ENCODE results near the gene GPRIN2. TPM values are rescaled to one million over a fixed set of nuclear protein-coding genes. Genes with fewer than 3 reads are reported as not detected.
"Not testable (repeated sequence)": the region's sequence is repeated elsewhere in the genome, so short reads cannot be mapped to it uniquely, and the experiment has no call there.

The GPRIN2 gene
- total RNA-seq, 2 donors from 2014 or later: not detected

GRCh38 chr10:46522295-46523118 is 34.0 kb downstream of the GPRIN2 start:
- Mint-ChIP-seq H3K36me3 (ENCODE audit: insufficient read depth in 2 of 2) (no peaks in the 10 kb centered on the region), H3K27me3 (ENCODE audit: low read depth) (no peaks in the 10 kb centered on the region), H3K27ac (no peak overlapping the region), H3K4me3 (no peak overlapping the region), H3K9me3 (no peaks in the 10 kb centered on the region), H3K4me1 (ENCODE audit: low read depth) (no peaks in the 10 kb centered on the region)
- no peak for ATAC-seq (replicated peaks in 1 of 2)
- DNase-seq: no peak

- Mint-ChIP-seq H3K9me3 (no peaks in the 10 kb centered on the region), H3K4me1 (ENCODE audit: low read depth) (no peaks in the 10 kb centered on the region), H3K4me3 (no peak overlapping the region), H3K27ac (no peak overlapping the region), H3K36me3 (ENCODE audit: insufficient read depth in 2 of 2) (no peaks in the 10 kb centered on the region), H3K27me3 (ENCODE audit: low read depth) (no peaks in the 10 kb centered on the region)
- DNase-seq: no peak
- ATAC-seq (replicated peaks in 1 of 2): no peak
These were observed 35.5 kb downstream of the GPRIN2 start for GRCh38 chr10:46520941-46521340.

GRCh38 chr10:46520381-46520780 is 36.1 kb downstream of the GPRIN2 start:
- H3K4me3 Mint-ChIP-seq: no peak overlapping the region
- no peaks in the 10 kb centered on the region for H3K4me1 Mint-ChIP-seq (ENCODE audit: low read depth)
- H3K36me3 Mint-ChIP-seq (ENCODE audit: insufficient read depth in 2 of 2): no peaks in the 10 kb centered on the region
- no peaks in the 10 kb centered on the region for H3K27me3 Mint-ChIP-seq (ENCODE audit: low read depth)
- no peaks in the 10 kb centered on the region for H3K9me3 Mint-ChIP-seq
- ATAC-seq (replicated peaks in 1 of 2) (no peak), DNase-seq (no peak)
- no peak overlapping the region for H3K27ac Mint-ChIP-seq

GRCh38 chr10:46518028-46518725 is 38.3 kb downstream of the GPRIN2 start:
- Mint-ChIP-seq H3K36me3 (ENCODE audit: insufficient read depth in 2 of 2) (no peaks in the 10 kb centered on the region), H3K27ac (no peak overlapping the region), H3K4me1 (ENCODE audit: low read depth) (no peaks in the 10 kb centered on the region), H3K9me3 (no peaks in the 10 kb centered on the region), H3K4me3 (no peak overlapping the region), H3K27me3 (ENCODE audit: low read depth) (no peaks in the 10 kb centered on the region)
- DNase-seq: no peak
- ATAC-seq (replicated peaks in 1 of 2): no peak

- H3K4me3 Mint-ChIP-seq: no peak overlapping the region
- H3K4me1 Mint-ChIP-seq (ENCODE audit: low read depth): no peaks in the 10 kb centered on the region
- H3K27me3 Mint-ChIP-seq (ENCODE audit: low read depth): no peaks in the 10 kb centered on the region
- H3K27ac Mint-ChIP-seq: no peak overlapping the region
- no peak for DNase-seq
- H3K9me3 Mint-ChIP-seq: no peaks in the 10 kb centered on the region
- H3K36me3 Mint-ChIP-seq (ENCODE audit: insufficient read depth in 2 of 2): no peaks in the 10 kb centered on the region
- no peak for ATAC-seq (replicated peaks in 1 of 2)
These were observed 38.9 kb downstream of the GPRIN2 start for GRCh38 chr10:46517541-46517940.

- ATAC-seq (replicated peaks in 1 of 2): no peak
- Mint-ChIP-seq H3K36me3 (ENCODE audit: insufficient read depth in 2 of 2) (no peaks in the 10 kb centered on the region), H3K27me3 (ENCODE audit: low read depth) (no peaks in the 10 kb centered on the region), H3K4me3 (no peak overlapping the region), H3K27ac (no peak overlapping the region), H3K4me1 (ENCODE audit: low read depth) (no peaks in the 10 kb centered on the region), H3K9me3 (no peaks in the 10 kb centered on the region)
- no peak for DNase-seq
These were observed 39.6 kb downstream of the GPRIN2 start for GRCh38 chr10:46516660-46517416.

GRCh38 chr10:46515793-46516192 is 40.7 kb downstream of the GPRIN2 start:
- H3K4me1 Mint-ChIP-seq (ENCODE audit: low read depth): no peaks in the 10 kb centered on the region
- H3K27me3 Mint-ChIP-seq (ENCODE audit: low read depth): no peaks in the 10 kb centered on the region
- no peaks in the 10 kb centered on the region for H3K9me3 Mint-ChIP-seq
- H3K4me3 Mint-ChIP-seq: no peak overlapping the region
- no peak overlapping the region for H3K27ac Mint-ChIP-seq
- ATAC-seq (replicated peaks in 1 of 2) (no peak), DNase-seq (no peak)
- H3K36me3 Mint-ChIP-seq (ENCODE audit: insufficient read depth in 2 of 2): no peaks in the 10 kb centered on the region

- Mint-ChIP-seq H3K4me3 (no peak overlapping the region), H3K27me3 (ENCODE audit: low read depth) (no peaks in the 10 kb centered on the region), H3K9me3 (no peaks in the 10 kb centered on the region), H3K27ac (no peak overlapping the region), H3K36me3 (ENCODE audit: insufficient read depth in 2 of 2) (no peaks in the 10 kb centered on the region), H3K4me1 (ENCODE audit: low read depth) (no peaks in the 10 kb centered on the region)
- no peak for ATAC-seq (replicated peaks in 1 of 2)
- no peak for DNase-seq
These were observed 41.1 kb downstream of the GPRIN2 start for GRCh38 chr10:46515366-46515765.

- H3K4me1 Mint-ChIP-seq (ENCODE audit: low read depth): no peaks in the 10 kb centered on the region
- ATAC-seq (replicated peaks in 1 of 2): no peak
- no peak overlapping the region for H3K27ac Mint-ChIP-seq
- H3K27me3 Mint-ChIP-seq (ENCODE audit: low read depth): no peaks in the 10 kb centered on the region
- H3K4me3 Mint-ChIP-seq: no peak overlapping the region
- no peak for DNase-seq
- no peaks in the 10 kb centered on the region for H3K36me3 Mint-ChIP-seq (ENCODE audit: insufficient read depth in 2 of 2)
- H3K9me3 Mint-ChIP-seq: no peaks in the 10 kb centered on the region
These were observed 41.6 kb downstream of the GPRIN2 start for GRCh38 chr10:46514899-46515298.

- ATAC-seq (replicated peaks in 1 of 2) (no peak), DNase-seq (no peak)
- Mint-ChIP-seq H3K36me3 (ENCODE audit: insufficient read depth in 2 of 2) (no peaks in the 10 kb centered on the region), H3K9me3 (no peaks in the 10 kb centered on the region), H3K27ac (no peak overlapping the region), H3K4me3 (no peak overlapping the region), H3K4me1 (ENCODE audit: low read depth) (no peaks in the 10 kb centered on the region), H3K27me3 (ENCODE audit: low read depth) (no peaks in the 10 kb centered on the region)
These were observed 42.0 kb downstream of the GPRIN2 start for GRCh38 chr10:46514431-46514861.

- H3K27ac Mint-ChIP-seq; H3K9me3 Mint-ChIP-seq; H3K36me3 Mint-ChIP-seq (ENCODE audit: insufficient read depth in 2 of 2); H3K4me3 Mint-ChIP-seq; H3K27me3 Mint-ChIP-seq (ENCODE audit: low read depth); DNase-seq; H3K4me1 Mint-ChIP-seq (ENCODE audit: low read depth); ATAC-seq (replicated peaks in 1 of 2): not testable (repeated sequence)
These were observed 43.1 kb downstream of the GPRIN2 start for GRCh38 chr10:46513333-46513732.

GRCh38 chr10:46512725-46513124 is 43.7 kb downstream of the GPRIN2 start:
- H3K27me3 Mint-ChIP-seq (ENCODE audit: low read depth); H3K4me3 Mint-ChIP-seq; DNase-seq; H3K9me3 Mint-ChIP-seq; H3K4me1 Mint-ChIP-seq (ENCODE audit: low read depth); ATAC-seq (replicated peaks in 1 of 2); H3K27ac Mint-ChIP-seq; H3K36me3 Mint-ChIP-seq (ENCODE audit: insufficient read depth in 2 of 2): not testable (repeated sequence)

GRCh38 chr10:46512002-46512401 is 44.5 kb downstream of the GPRIN2 start:
- not testable (repeated sequence) for ATAC-seq (replicated peaks in 1 of 2); DNase-seq; H3K27ac Mint-ChIP-seq; H3K4me1 Mint-ChIP-seq (ENCODE audit: low read depth); H3K27me3 Mint-ChIP-seq (ENCODE audit: low read depth); H3K9me3 Mint-ChIP-seq; H3K36me3 Mint-ChIP-seq (ENCODE audit: insufficient read depth in 2 of 2); H3K4me3 Mint-ChIP-seq
